Measurements from ENCODE around the gene GDA.

GRCh38 chr9:72150127-72150526 is 887 bp downstream of the GDA start:
- no peak for TF ChIP-seq POLR2A (IDR thresholded peaks at IDR 0.05; ENCODE audit: control extremely low read depth in 1 of 2, low read depth in 2 of 2, low read length in 2 of 2)
- TF ChIP-seq EZH2 (IDR thresholded peaks at IDR 0.05; ENCODE audit: low read depth, low read length, severe bottlenecking): no peak
- TF ChIP-seq CTCF (IDR thresholded peaks at IDR 0.05; ENCODE audit: control extremely low read depth in 1 of 3, insufficient read depth in 1 of 3, low read depth in 1 of 3, low read length in 3 of 3): no peak
- no peak for TF ChIP-seq HDAC2 (IDR thresholded peaks at IDR 0.05; ENCODE audit: borderline replicate concordance in 1 of 2, low read depth in 2 of 2, low read length in 2 of 2)
- no peak for TF ChIP-seq USF2 (IDR thresholded peaks at IDR 0.05; ENCODE audit: low read length)
- no peak for TF ChIP-seq SRF (IDR thresholded peaks at IDR 0.05; ENCODE audit: low read depth, low read length)
- no peak for TF ChIP-seq CEBPB (IDR thresholded peaks at IDR 0.05; ENCODE audit: low read depth, low read length)
- no peak for TF ChIP-seq JUND (IDR thresholded peaks at IDR 0.05; ENCODE audit: low read length)
- no peak for TF ChIP-seq POLR2AphosphoS5 (IDR thresholded peaks at IDR 0.05; ENCODE audit: low read depth, low read length)
- no peak for TF ChIP-seq CHD2 (IDR thresholded peaks at IDR 0.05; ENCODE audit: low read length)
